GM12801 (cell line): ENCODE measurements around the gene DCXR.

Experiments
- CTCF ChIP-seq: IDR thresholded peaks from one replicate; pipeline ENCODE4 v1.5.1; 2011; ENCODE audit warnings: control low read depth; ENCODE audit not compliant: insufficient read length; ENCODE audit errors: extremely low read depth

The DCXR gene

GRCh38 chr17:82007495-82008257 is 29.8 kb downstream of the DCXR start:
- TF ChIP-seq CTCF = no peak

DNA sequence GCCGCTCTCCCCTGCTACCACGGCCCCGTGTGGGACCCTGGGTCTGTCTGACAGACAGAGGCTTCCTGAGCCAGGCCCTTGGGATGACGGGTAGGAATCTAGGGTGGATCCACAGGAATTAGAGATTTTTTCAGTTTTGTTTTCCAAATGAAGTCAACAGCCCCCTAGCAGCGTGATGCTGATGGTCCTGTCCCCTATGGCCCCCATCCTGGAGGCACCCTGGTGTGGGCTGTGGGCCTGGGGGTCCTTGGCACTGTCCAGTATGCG is 30.3 kb downstream of the DCXR start:
- TF ChIP-seq CTCF = no peak

DNA sequence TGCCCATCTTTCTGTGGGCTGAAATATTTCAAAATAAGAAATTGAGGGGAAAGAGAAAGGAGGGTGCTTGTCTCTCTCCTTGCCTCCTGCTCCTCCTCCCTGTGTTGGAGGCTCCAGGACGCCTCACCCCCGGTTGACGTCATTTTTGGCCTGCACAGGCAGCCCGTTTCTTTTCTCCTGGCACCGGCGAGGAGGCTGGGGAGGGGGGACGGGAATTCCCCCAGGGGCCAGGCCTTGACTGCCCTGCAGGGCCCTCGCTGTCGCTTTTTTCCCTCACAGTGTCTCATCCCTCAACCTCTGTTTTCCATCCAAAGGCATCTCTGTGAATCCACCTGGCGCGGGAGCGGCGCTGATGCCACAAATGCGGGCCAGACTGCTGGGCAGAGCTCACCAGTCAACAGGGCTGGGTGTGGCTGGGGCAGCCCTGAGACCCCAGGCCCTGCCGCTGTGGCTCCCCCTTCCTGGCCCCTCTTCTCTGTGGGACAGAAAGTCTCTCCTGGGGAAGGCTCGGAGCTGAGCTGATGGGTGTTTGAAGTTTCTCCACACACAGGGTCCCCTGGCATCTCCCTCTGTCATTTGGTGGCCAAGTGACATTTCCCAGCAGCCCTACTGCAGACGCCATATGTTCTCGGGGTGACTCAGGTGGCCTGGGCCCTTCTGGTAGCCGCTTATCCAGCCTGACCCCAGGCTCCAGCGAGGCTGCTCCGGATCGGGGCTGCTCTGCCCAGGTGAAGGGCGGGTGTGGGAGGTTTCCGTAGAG is 30.8 kb downstream of the DCXR start:
- TF ChIP-seq CTCF = no peak

DNA sequence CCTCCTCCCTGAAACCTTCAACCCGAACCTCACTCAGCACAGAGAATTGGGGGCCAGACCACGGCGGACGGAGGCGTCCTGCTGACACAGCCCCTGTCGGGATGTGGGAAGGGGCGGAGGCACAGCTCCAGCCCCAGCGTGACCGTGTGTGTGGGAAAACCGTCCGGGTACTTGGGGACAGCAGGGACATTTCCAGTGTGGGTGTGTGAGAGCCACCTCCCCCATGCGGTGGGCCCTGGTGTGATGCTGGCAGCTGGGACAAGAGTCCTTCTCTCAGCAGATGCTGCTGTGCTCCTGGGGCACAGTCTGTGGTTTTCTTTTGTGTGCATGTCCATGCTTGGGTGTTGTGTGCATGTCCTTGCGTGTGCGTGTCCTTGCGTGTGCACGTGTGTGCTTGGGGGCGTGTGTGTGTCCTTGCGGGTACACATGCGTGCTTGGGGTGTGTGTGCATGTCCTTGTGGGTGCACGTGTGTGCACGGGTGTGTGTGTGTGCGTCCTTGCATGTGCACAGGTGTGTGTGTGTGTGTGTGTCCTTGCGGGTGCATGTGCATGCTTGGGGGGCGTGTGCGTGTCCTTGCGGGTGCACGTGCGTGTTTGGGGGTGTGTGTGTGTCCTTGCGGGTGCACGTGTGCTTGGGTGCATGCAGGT is 31.7 kb downstream of the DCXR start:
- no peak for TF ChIP-seq CTCF

DNA sequence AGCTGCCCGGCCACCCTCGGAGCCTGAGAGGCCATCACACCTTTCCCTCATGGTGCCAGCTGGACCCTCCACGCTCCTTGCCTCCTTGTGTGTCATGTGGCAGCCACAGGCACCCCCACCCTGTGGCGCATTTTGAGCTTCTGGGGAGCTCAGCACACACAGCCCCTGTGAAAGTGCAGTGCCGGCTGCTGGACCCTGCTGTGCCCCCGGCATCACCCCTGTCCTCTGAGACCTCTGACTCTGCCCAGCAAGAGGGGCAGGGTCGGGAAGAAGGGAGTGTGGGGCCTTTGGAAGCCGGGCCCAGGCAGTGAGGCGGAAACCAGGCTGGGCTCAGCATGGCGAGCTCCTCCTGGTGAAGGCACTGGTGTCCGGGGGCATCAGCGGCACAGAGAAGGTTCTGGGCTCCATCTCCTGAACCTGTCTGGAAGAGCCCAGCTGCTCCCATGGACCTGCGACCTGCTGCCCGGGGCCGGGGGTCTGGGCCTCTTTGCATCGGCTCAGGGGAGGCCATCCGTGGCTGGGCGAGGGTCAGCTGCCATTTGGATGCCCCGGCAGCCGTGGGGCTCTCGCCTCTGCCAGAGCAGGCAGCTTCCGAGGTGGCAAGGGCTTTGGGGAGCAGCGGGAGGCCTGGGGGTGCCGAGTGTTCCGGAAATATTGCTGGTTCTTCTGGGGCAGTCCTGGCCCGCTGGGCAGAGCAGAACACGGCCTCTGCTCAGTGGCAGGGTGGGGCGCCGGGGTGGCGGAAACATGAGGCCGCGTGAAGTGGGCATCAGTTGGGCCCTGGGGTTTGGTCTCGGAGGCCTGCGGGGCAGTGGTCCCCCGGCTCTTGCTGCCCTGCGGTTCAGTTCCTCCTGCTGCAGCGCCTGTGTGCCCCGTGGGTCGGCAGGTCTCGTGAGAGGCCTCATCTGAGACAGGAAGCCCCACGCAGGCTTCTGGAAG is 32.7 kb downstream of the DCXR start:
- no peak for TF ChIP-seq CTCF

DNA sequence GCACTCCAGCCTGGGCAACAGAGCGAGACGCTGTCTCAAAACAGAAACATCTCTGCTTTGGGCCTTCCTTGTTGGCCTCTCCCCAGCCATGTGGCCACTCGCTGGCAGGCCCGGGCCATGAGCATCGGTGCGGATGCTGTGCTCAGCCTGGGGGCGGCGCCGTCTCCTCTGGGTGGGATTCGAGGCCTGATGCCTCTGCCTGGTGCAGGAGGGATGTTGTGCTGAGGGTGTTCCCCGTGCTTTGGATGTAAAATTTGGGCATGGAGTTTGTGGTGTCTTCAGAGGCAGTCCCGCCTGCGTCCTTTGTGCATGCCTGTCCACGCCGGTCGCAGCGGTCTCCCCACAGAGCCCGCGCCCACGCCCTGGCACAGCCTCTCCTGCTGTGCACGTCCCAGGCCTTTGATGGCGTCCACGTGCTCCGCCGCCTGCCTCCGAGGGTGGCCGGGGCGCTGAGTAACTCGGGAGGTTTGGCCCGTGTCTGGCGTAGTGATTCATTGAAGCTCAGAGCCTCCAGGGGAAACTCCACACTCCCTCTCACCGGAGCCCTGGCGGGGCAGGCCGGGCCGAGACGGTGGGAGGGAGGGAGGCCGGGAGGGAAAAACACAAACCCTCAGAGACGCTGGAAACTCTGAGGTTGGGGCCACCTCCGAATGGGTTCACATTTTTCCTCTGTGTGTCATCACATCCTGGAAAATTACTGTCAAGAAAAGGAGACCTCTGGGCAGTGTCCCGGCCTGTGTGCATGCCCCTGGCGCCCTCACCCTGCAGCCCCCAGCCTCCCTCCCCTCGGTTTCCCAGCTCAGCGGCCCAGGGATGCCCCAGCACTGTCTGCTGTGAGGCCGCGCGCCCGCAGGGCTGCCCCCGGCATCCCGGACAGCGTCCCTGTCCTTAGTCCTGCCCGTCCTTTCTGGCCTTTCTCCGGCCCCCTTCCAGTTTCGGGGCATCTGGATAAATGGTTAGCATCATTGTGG is 33.8 kb downstream of the DCXR start:
- no peak for TF ChIP-seq CTCF
